HFFc6 (cell line): ENCODE results near the gene MRTFA. TPM values are rescaled to one million over a fixed set of nuclear protein-coding genes. Genes with fewer than 3 reads are reported as not detected.

Experiments used
- DNase-seq: peaks from one replicate; pipeline ENCODE4 v3.0.0-alpha.2; 2018
- H3K27ac Mint-ChIP-seq: 2 replicates; pipeline ENCODE4 v1.8.0; 2020; ENCODE audit warnings: mild to moderate bottlenecking, mixed read lengths
- H3K27me3 Mint-ChIP-seq: 2 replicates; pipeline ENCODE4 v1.8.0; 2021; ENCODE audit warnings: mild to moderate bottlenecking, moderate library complexity, mixed read lengths; ENCODE audit not compliant: insufficient read depth
- H3K36me3 Mint-ChIP-seq: 2 replicates; pipeline ENCODE4 v1.8.0; 2021; ENCODE audit warnings: low read depth, mixed read lengths
- H3K4me1 Mint-ChIP-seq: 2 replicates; pipeline ENCODE4 v1.8.0; 2020; ENCODE audit warnings: low read depth, mixed read lengths
- H3K4me3 Mint-ChIP-seq: 2 replicates; pipeline ENCODE4 v1.8.0; 2020; ENCODE audit warnings: mild to moderate bottlenecking, moderate library complexity, mixed read lengths
- H3K9me3 Mint-ChIP-seq: 2 replicates; pipeline ENCODE4 v1.8.0; 2020; ENCODE audit warnings: mild to moderate bottlenecking, mixed read lengths
- total RNA-seq, 6 experiments: library from RNA; stranded (reverse); fragmentation: NEBNext Ultra II Directional; extraction: Animal tissue kit (Norgen Biotek cat#: 25700); gene quantifications; 2 replicates in 1 of 6; 3 replicates in 5 of 6; pipeline ENCODE4 v1.2.3, GENCODE V29; 2021
- TF ChIP-seq, protein P1 (sequence below): fragments of 200-600 bp; sonication (generic); IDR thresholded peaks from 2 replicates; pipeline ENCODE4 v1.5.0; 2021; ENCODE audit warnings: antibody characterized with exemption, mild to moderate bottlenecking

The MRTFA gene
- total RNA-seq, 6 experiments from 2014 or later = 36.4 to 48.7 (median 42.2) TPM

GRCh38 chr22:40668611-40669411 is 32.3 kb upstream of the MRTFA start:
- H3K4me3 Mint-ChIP-seq = no peak overlapping the region
- H3K9me3 Mint-ChIP-seq = peaks cover 6% of the 10 kb centered on the region
- H3K36me3 Mint-ChIP-seq = peaks cover 10% of the 10 kb centered on the region
- no peaks in the 10 kb centered on the region; the same call in 1 of the 2 replicates for H3K27me3 Mint-ChIP-seq
- H3K4me1 Mint-ChIP-seq = peaks cover 43% of the 10 kb centered on the region
- peak overlapping the region; percentile 73 for H3K27ac Mint-ChIP-seq
- TF ChIP-seq, protein P1, sequence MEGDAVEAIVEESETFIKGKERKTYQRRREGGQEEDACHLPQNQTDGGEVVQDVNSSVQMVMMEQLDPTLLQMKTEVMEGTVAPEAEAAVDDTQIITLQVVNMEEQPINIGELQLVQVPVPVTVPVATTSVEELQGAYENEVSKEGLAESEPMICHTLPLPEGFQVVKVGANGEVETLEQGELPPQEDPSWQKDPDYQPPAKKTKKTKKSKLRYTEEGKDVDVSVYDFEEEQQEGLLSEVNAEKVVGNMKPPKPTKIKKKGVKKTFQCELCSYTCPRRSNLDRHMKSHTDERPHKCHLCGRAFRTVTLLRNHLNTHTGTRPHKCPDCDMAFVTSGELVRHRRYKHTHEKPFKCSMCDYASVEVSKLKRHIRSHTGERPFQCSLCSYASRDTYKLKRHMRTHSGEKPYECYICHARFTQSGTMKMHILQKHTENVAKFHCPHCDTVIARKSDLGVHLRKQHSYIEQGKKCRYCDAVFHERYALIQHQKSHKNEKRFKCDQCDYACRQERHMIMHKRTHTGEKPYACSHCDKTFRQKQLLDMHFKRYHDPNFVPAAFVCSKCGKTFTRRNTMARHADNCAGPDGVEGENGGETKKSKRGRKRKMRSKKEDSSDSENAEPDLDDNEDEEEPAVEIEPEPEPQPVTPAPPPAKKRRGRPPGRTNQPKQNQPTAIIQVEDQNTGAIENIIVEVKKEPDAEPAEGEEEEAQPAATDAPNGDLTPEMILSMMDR = no peak
- DNase-seq = peak; percentile 79

- DNase-seq = no peak
These were observed 29.8 kb upstream of the MRTFA start for GRCh38 chr22:40666151-40666848.

DNA sequence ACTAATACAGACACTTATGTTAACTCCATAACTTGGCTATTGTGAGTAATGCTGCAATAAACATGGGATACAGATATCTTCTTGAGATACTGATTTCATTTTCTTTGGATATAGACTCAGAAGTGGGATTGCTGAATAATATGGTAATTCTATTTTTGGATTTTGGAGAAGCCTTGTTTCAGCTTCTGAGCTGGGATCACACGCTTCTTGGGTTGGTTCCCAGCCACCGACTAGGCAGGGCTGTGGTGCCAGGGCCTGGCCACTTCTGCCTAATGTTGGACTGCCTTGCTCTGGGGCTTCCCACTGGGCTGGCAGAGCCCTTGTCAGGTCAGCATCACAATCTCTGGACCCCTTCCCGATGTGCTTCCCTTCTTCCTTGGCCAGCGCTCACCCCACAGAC is 28.8 kb upstream of the MRTFA start:
- Mint-ChIP-seq H3K4me3 (peak overlapping the region; percentile 22), H3K27ac (peak overlapping the region; percentile 86), H3K36me3 (peaks cover 10% of the 10 kb centered on the region), H3K4me1 (peaks cover 43% of the 10 kb centered on the region), H3K9me3 (peaks cover 6% of the 10 kb centered on the region), H3K27me3 (no peaks in the 10 kb centered on the region; the same call in 1 of the 2 replicates)
- peak; percentile 72 for DNase-seq
- TF ChIP-seq, protein P1 = no peak

More at GRCh38 chr22:40666151-40666848, 29.8 kb upstream of the MRTFA start:
- no peak overlapping the region for H3K4me3 Mint-ChIP-seq
- H3K36me3 Mint-ChIP-seq = peaks cover 10% of the 10 kb centered on the region
- TF ChIP-seq, protein P1 = no peak
- peak overlapping the region; percentile 86 for H3K27ac Mint-ChIP-seq
- H3K9me3 Mint-ChIP-seq = peaks cover 6% of the 10 kb centered on the region
- H3K27me3 Mint-ChIP-seq = no peaks in the 10 kb centered on the region; the same call in 1 of the 2 replicates
- H3K4me1 Mint-ChIP-seq = peaks cover 43% of the 10 kb centered on the region

DNA sequence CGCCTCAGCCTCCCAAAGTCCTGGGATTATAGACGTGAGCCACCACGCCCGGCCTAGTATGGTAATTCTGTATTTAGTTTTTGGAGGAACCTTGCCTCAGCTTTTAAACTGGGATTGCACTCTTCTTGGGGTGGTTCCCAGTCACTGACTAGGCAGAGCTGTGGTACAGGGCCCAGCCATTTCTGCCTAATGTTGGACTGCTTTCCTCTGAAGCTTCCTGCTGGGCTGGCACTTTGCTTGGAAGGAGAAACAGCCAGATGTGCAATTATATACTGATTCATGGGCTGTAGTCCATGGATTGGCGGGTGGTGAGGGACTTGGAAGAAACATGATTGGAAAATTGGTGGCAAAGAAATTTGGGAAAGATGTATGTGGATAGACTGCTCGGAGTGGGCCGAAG is 25.2 kb upstream of the MRTFA start:
- H3K27me3 Mint-ChIP-seq = no peaks in the 10 kb centered on the region
- no peak overlapping the region for H3K27ac Mint-ChIP-seq
- no peaks in the 10 kb centered on the region for H3K36me3 Mint-ChIP-seq
- TF ChIP-seq, protein P1 = no peak
- H3K9me3 Mint-ChIP-seq = no peaks in the 10 kb centered on the region
- no peak for DNase-seq
- peaks cover 20% of the 10 kb centered on the region for H3K4me1 Mint-ChIP-seq
- H3K4me3 Mint-ChIP-seq = no peak overlapping the region

GRCh38 chr22:40660730-40661129 is 24.2 kb upstream of the MRTFA start:
- no peak for DNase-seq
- Mint-ChIP-seq H3K4me1 (peaks cover 12% of the 10 kb centered on the region), H3K36me3 (no peaks in the 10 kb centered on the region), H3K27me3 (no peaks in the 10 kb centered on the region), H3K9me3 (no peaks in the 10 kb centered on the region), H3K4me3 (no peak overlapping the region), H3K27ac (no peak overlapping the region)
- TF ChIP-seq, protein P1 = no peak
